Ovary (tissue), 9 donors: ENCODE measurements around the gene RAPGEF6. TPM values are rescaled to one million over a fixed set of nuclear protein-coding genes. Genes with fewer than 3 reads are reported as not detected.
"Not testable (repeated sequence)": the region's sequence is repeated elsewhere in the genome, so short reads cannot be mapped to it uniquely, and the experiment has no call there.

Experiments used
- DNase-seq, 5 donors: peaks; one replicate each; pipeline ENCODE4 v3.0.0-alpha.2; 2019 to 2020
- H3K27ac ChIP-seq, 2 donors: fragments of 200-600 bp; one replicate each; pipeline versions ENCODE4 v1.5.1 to v1.8.0; 2019 to 2022
- H3K27me3 ChIP-seq: fragments of 200-600 bp; one replicate; pipeline ENCODE4 v1.8.0; 2022
- H3K36me3 ChIP-seq: fragments of 200-600 bp; sonication (generic); one replicate; pipeline ENCODE4 v1.5.1; 2019
- H3K4me1 ChIP-seq: one replicate; pipeline ENCODE4 v1.8.1; 2013; ENCODE audit warnings: mild to moderate bottlenecking, moderate library complexity; ENCODE audit not compliant: insufficient read depth
- H3K4me3 ChIP-seq: fragments of 200-600 bp; sonication (generic); one replicate; pipeline ENCODE4 v1.5.1; 2017
- H3K9me3 ChIP-seq, 2 donors: fragments of 200-600 bp in 1 of 2; sonication (generic) in 1 of 2; one replicate each; pipeline versions ENCODE4 v1.5.1 to v1.8.1; 2013 to 2019; ENCODE audit warnings: mild to moderate bottlenecking in 1 of 2, moderate library complexity in 1 of 2
- CTCF ChIP-seq, 3 donors: fragments of 450-650 bp in 2 of 3; fragments of 200-600 bp in 1 of 3; IDR thresholded peaks; one replicate each; pipeline versions ENCODE4 v1.5.1 to v1.8.0; 2016 to 2022; ENCODE audit warnings: antibody characterized with exemption in 3 of 3, mild to moderate bottlenecking in 1 of 3
- EP300 ChIP-seq: sonication (generic); formaldehyde crosslinking; IDR thresholded peaks from one replicate; pipeline ENCODE4 v1.6.1; 2017; ENCODE audit warnings: antibody characterized with exemption
- POLR2A ChIP-seq: fragments of 450-650 bp; IDR thresholded peaks from one replicate; pipeline ENCODE4 v1.6.1; 2017; ENCODE audit warnings: antibody characterized with exemption, mild to moderate bottlenecking, moderate library complexity
- WGBS, 3 donors: extraction: QIAGEN DNeasy Blood & Tissue Kit in 1 of 3; methylation state at CpG; one replicate each; pipeline versions ENCODE4 v1.1.5 to v1.1.7; 2013 to 2017; 5-methylcytosine and 5-hydroxymethylcytosine counted together
- intact Hi-C, 4 donors: fragments of 100-400 bp; cut with DNase I; formaldehyde crosslinking; loops; one replicate each; pipeline versions ENCODE4 v1.11.0 to v1.15.1; 2022 to 2023
- polyA plus RNA-seq, 2 donors: library from polyadenylated mRNA; stranded (reverse); fragments of 200-250 nt in 1 of 2; fragments of 350-450 nt in 1 of 2; fragmentation: Illumina TruSeq in 1 of 2; extraction: RNeasy Lipid Tissue Mini Kit (QIAGEN cat#74804) in 1 of 2; gene quantifications; one replicate each; pipeline ENCODE4 v1.2.3, GENCODE V29; 2013 to 2014
- total RNA-seq, 7 donors: library from RNA; depleted of rRNA in 2 of 7; stranded (reverse); fragments of >200 nt in 2 of 7; fragmentation: NEBNext Ultra II Directional in 3 of 7; extraction: Animal tissue kit (Norgen Biotek cat#: 25700) in 3 of 7; gene quantifications; one replicate each; pipeline versions ENCODE4 v1.1.0 to v1.2.4, GENCODE V29; 2016 to 2023
- donor health status: DM: no; HTN: no; CAD: no; lungs with moderate emphysema.
- donor health status: DM: no; HTN: no; CAD: no.
- donor health status: Bipolar disorder and iron deficiency.
- donor health status: DM: yes; HTN: yes; CAD: no.
- donor health status: DM: no; HTN: no; CAD: no.
- donor health status: DM: yes; HTN: yes; CAD: no.

RAPGEF6 gene
- total and polyA plus RNA-seq, 9 donors: 4.2 to 25.8 (median 18.5) TPM

DNA sequence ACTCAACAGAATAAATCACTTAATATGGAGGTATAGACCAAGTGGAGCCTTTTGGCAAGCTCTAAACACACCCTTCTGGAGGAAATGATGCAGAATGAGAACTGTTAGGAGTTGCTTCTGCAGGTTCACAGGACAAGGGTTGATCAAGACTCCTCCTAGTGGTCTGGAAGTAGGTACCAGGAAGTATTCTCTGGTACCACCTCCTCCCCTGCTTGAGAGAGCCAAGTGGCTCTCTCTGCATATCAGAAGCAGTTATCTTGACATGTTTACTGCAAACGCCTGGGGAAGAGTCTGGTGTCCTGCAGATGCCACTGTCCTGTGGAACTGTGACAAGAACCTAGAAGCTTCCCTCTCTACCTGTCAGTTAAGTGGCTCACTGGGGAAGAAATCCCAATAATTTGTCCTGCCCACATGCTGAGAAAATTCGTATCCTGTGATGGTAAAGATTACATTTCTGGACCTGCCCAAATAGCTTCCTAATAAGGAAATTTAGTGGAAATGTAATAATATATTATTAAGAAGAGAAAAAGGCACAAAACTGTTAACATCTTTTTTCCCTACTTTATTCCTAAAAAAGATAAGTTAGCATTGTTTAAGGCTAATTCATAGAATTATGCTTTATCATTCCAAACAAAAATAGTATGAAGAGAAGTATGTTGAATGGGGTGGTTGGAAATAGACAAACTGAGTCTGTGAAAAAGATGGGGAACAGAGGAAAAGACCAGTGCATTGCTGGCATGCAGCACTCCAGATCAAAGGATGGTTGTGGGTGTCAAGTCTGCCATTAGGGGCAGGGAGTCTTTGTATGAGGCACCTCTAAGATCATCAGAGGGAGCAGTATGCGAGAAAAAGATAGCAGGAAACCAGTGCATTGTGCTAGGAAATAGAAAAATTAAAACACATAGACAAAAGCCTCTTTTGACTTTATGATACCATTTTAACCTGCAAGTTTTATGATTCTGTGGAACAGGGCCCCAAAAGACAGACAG is 252.3 kb downstream of the RAPGEF6 start:
- TF ChIP-seq POLR2A (no peak), EP300 (no peak), CTCF (IDR thresholded peaks at IDR 0.05) (no peak)
- H3K27ac ChIP-seq: no peak overlapping the region
- DNase-seq: no peak
- H3K27me3 ChIP-seq: no peaks in the 10 kb centered on the region
- H3K36me3 ChIP-seq: no peaks in the 10 kb centered on the region
- H3K4me1 ChIP-seq: peaks cover 6% of the 10 kb centered on the region
- no peaks in the 10 kb centered on the region for H3K9me3 ChIP-seq
- WGBS, 3 donors: 77 to 83% (median 77%) methylated on average over 3 of the region's 3 CpGs
- no peak overlapping the region for H3K4me3 ChIP-seq
- intact Hi-C loops: no loop called here

GRCh38 chr5:131381777-131382176 is 253.3 kb downstream of the RAPGEF6 start:
- intact Hi-C loops: no loop called here
- DNase-seq: no peak
- no peak overlapping the region for H3K4me3 ChIP-seq
- H3K36me3 ChIP-seq: no peaks in the 10 kb centered on the region
- TF ChIP-seq POLR2A (no peak), EP300 (no peak), CTCF (IDR thresholded peaks at IDR 0.05) (no peak)
- H3K9me3 ChIP-seq: no peaks in the 10 kb centered on the region
- no peaks in the 10 kb centered on the region for H3K27me3 ChIP-seq
- peaks cover 6% of the 10 kb centered on the region for H3K4me1 ChIP-seq
- no peak overlapping the region for H3K27ac ChIP-seq
- 64 to 75% (median 69%) methylated on average over 2 of the region's 2 CpGs for WGBS, 3 donors

DNA sequence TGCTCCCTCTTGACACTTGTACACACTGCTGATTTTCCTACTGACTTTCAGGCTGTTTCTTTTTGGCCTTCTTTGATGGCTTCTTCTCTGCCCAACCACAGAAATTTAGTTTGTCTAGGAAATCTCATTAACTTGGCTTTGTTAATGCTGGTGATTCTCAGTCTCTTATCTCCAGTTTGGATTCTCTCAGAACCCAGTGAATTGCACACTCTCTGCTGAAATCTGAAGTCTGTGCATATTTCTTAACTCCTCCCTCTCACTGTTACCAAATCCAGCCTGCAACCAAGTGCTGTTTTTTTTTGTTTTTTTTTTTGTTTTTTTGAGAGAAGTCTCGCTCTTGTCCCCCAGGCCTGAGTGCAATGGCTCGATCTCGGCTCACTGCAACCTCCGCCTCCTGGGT is 254.0 kb downstream of the RAPGEF6 start:
- Histone ChIP-seq H3K4me3 (no peak overlapping the region), H3K4me1 (peaks cover 4% of the 10 kb centered on the region), H3K27me3 (no peaks in the 10 kb centered on the region), H3K9me3 (no peaks in the 10 kb centered on the region), H3K27ac (no peak overlapping the region), H3K36me3 (no peaks in the 10 kb centered on the region)
- 55 to 65% (median 56%) methylated on average over 4 of the region's 4 CpGs for WGBS, 3 donors
- DNase-seq: no peak
- intact Hi-C loops: no loop called here
- TF ChIP-seq EP300 (no peak), POLR2A (no peak), CTCF (IDR thresholded peaks at IDR 0.05) (no peak)

DNA sequence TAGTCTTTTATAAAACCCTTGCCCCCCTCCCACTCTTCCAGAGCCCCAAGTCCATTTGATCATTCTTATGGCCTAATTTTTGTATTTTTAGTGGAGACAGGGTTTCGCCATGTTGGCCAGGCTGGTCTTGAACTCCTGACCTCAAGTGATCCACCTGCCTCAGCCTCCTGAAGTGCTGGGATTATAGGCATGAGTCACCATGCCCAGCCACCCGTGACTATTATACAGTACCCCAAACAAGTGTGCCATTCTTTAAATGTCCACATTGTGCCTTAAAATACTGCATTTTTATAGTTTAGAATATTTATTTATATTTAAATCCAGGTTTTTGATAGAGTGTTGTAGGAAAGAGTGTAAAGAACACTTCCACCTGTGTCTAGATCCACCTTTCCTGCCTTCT is 254.8 kb downstream of the RAPGEF6 start:
- H3K4me1 ChIP-seq, H3K36me3 ChIP-seq, H3K27me3 ChIP-seq, H3K27ac ChIP-seq, intact Hi-C loops, H3K4me3 ChIP-seq, H3K9me3 ChIP-seq, DNase-seq: not testable (repeated sequence)
- WGBS, 3 donors: 90 to 95% (median 94%) methylated on average over 2 of the region's 2 CpGs

DNA sequence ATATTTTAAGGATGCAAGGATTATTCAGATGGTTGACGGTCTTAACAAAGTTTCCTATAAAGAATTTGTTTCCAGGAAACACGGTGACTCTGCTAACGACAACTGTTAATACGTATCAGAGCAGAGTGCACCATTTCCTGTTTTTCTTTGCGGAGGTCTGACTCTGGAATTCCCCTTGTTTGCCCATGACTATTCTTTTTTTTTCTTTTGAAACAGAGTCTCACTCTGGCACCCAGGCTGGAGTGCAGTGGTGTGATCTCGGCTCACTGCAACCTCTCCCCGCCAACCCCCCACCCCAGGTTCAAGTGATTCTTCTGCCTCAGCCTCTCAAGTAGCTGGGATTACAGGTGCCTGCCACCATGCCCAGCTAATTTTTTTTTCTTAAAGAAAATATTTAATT is 255.3 kb downstream of the RAPGEF6 start:
- Histone ChIP-seq H3K4me3 (no peak overlapping the region), H3K27ac (no peak overlapping the region), H3K4me1 (peaks cover 4% of the 10 kb centered on the region), H3K9me3 (no peaks in the 10 kb centered on the region), H3K27me3 (no peaks in the 10 kb centered on the region), H3K36me3 (no peaks in the 10 kb centered on the region)
- no peak for DNase-seq
- intact Hi-C loops: no loop called here
- 35 to 73% (median 60%) methylated on average over 7 of the region's 7 CpGs for WGBS, 3 donors
- no peak for TF ChIP-seq POLR2A
- TF ChIP-seq EP300: no peak
- no peak for TF ChIP-seq CTCF (IDR thresholded peaks at IDR 0.05)
